OCI-LY7 (cell line): ENCODE data around the gene STAT5B. TPM values are rescaled to one million over a fixed set of nuclear protein-coding genes. Genes with fewer than 3 reads are reported as not detected.
"Not testable (repeated sequence)": the region's sequence is repeated elsewhere in the genome, so short reads cannot be mapped to it uniquely, and the experiment has no call there.

Experiments
- BruUV-seq: library from RNA; stranded (reverse); fragments of 400-500 nt; replicated peaks from 2 replicates; lab custom pipeline; 2021; lab: Mats Ljungman, UMichigan
- CTCF ChIA-PET: fragments of 300-600 bp; sonication (Branson Sonifier 250); formaldehyde crosslinking; loops from one replicate; lab custom pipeline; 2022; ENCODE audit warnings: antibody characterized with exemption; ENCODE audit not compliant: unreplicated experiment; lab: Charles Lee
- POLR2A ChIA-PET: fragments of 300-600 bp; sonication (Branson Sonifier 250); formaldehyde crosslinking; loops from one replicate; lab custom pipeline; 2022; ENCODE audit warnings: antibody characterized with exemption; lab: Charles Lee
- DNase-seq: peaks from one replicate; pipeline ENCODE4 v3.0.0-alpha.2; 2015; ENCODE audit warnings: low spot score
- H2AFZ ChIP-seq: fragments of 200-600 bp; sonication (generic), shearing (Covaris generic); 2 replicates; pipeline ENCODE4 v1.6.1; 2014; ENCODE audit warnings: mild to moderate bottlenecking, antibody characterized with exemption, low read length, moderate library complexity
- H3K27ac ChIP-seq: fragments of 200-600 bp; sonication (generic); 2 replicates; pipeline ENCODE4 v1.5.1; 2014; ENCODE audit warnings: mixed run types, low read depth, mild to moderate bottlenecking, moderate library complexity, low read length, inconsistent platforms; ENCODE audit not compliant: poor library complexity, severe bottlenecking
- H3K36me3 ChIP-seq: fragments of 200-600 bp; sonication (generic); 2 replicates; pipeline ENCODE4 v1.6.1; 2014; ENCODE audit warnings: mild to moderate bottlenecking, antibody characterized with exemption, low read length, moderate library complexity, mixed read lengths; ENCODE audit not compliant: insufficient read depth
- H3K4me1 ChIP-seq: fragments of 200-600 bp; sonication (generic); 2 replicates; pipeline ENCODE4 v1.5.1; 2014; ENCODE audit warnings: mild to moderate bottlenecking, low read length; ENCODE audit not compliant: insufficient read depth, poor library complexity, severe bottlenecking
- H3K4me2 ChIP-seq: fragments of 200-600 bp; sonication (generic); 2 replicates; pipeline ENCODE4 v1.6.1; 2014; ENCODE audit warnings: mild to moderate bottlenecking, low read length
- H3K4me3 ChIP-seq: fragments of 200-600 bp; sonication (generic); 2 replicates; pipeline ENCODE4 v1.5.1; 2014; ENCODE audit warnings: mild to moderate bottlenecking, low read depth, low read length; ENCODE audit not compliant: poor library complexity, severe bottlenecking
- H3K79me2 ChIP-seq: fragments of 200-600 bp; sonication (generic); 2 replicates; pipeline ENCODE4 v1.6.1; 2016; ENCODE audit warnings: low read depth, mild to moderate bottlenecking, low read length, moderate library complexity, mixed read lengths; ENCODE audit not compliant: insufficient read depth
- H3K9me2 ChIP-seq: fragments of 200-600 bp; sonication (generic); 2 replicates; pipeline ENCODE4 v1.6.1; 2016; ENCODE audit warnings: mild to moderate bottlenecking, low read length, mixed read lengths; ENCODE audit not compliant: insufficient read depth
- H3K9me3 ChIP-seq: fragments of 200-600 bp; sonication (generic); 2 replicates; pipeline ENCODE4 v1.6.1; 2014; ENCODE audit warnings: mild to moderate bottlenecking, mixed run types, low read length, mixed read lengths
- H4K20me1 ChIP-seq: fragments of 200-600 bp; sonication (generic); 2 replicates; pipeline ENCODE4 v1.6.1; 2014; ENCODE audit warnings: mild to moderate bottlenecking, antibody characterized with exemption, low read length, moderate library complexity, mixed read lengths; ENCODE audit not compliant: insufficient read depth
- EZH2phosphoT487 ChIP-seq: fragments of 200-600 bp; sonication (generic); IDR thresholded peaks from 2 replicates; pipeline ENCODE4 v1.6.1; 2018; ENCODE audit warnings: low read depth, borderline replicate concordance, mild to moderate bottlenecking, mixed run types, antibody characterized with exemption, low read length, moderate library complexity, mixed read lengths
- intact Hi-C: fragments of 100-400 bp; cut with micrococcal nuclease; formaldehyde crosslinking; loops from one replicate; pipeline ENCODE4 v1.10.0; 2022; ENCODE audit not compliant: unreplicated experiment
- total RNA-seq, 2 experiments: library from RNA; depleted of rRNA in 1 of 2; stranded (reverse); fragments of >200 nt in 1 of 2; shearing (Covaris generic) in 1 of 2; gene quantifications; 2 replicates each; pipeline ENCODE4 v1.2.3, GENCODE V29; 2014 to 2022
- TF ChIP-seq, protein P1 (sequence below): fragments of 200-600 bp; sonication (generic); conservative IDR thresholded peaks from 2 replicates; pipeline ENCODE4 v1.5.1; 2014; ENCODE audit warnings: mild to moderate bottlenecking, antibody characterized with exemption, low read length, moderate library complexity, mixed read lengths

STAT5B gene
- total RNA-seq, 2 experiments from 2014 or later, result 33.3 to 46.7 TPM

DNA sequence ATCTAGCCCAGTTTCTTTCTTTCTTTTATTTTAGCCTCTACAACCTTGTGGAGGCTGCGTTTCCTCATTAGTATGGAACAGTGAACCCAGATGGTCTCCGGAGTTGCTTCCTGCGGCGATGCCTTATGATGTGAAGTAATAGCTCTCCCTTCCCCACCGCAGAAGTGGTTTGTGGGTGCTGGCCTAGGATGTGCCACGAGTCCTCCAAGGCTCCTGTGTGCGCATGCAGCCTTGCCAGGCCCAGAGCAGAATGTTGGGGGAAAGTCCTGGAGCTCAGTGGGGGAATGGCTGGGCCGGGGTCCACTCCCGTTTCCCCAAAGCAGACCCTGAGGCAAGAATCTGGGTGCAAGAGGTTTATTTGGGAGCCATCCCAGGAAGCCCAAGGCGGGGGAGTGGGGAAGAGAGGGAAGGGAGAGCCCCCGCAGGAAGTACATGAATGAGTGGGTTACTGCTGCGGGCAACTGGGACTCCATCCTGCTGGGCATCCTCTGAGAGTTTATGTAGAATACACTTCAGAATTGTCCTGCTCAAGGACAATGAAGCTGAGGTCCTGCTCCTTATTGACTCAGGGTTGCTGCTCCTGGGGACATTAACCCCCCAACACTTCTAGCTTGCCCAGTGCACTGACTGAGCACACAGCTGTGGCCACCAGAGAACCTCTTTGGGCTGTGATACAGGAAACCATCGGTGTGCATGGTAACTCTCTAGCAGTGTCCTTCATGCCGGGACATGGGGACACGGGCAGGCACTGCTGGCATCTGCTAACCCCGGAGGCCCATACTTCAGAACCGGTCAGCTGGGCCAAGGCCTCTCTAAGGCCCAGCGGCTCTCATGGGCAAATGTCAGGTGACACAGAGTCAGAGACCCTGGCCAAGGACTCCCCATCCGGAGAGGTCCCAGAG, 87.2 kb downstream of the STAT5B start:
- H3K9me2 ChIP-seq, result no peaks in the 10 kb centered on the region
- no peak overlapping the region for H3K27ac ChIP-seq
- H3K4me1 ChIP-seq, result peaks cover 17% of the 10 kb centered on the region
- TF ChIP-seq, protein P1, sequence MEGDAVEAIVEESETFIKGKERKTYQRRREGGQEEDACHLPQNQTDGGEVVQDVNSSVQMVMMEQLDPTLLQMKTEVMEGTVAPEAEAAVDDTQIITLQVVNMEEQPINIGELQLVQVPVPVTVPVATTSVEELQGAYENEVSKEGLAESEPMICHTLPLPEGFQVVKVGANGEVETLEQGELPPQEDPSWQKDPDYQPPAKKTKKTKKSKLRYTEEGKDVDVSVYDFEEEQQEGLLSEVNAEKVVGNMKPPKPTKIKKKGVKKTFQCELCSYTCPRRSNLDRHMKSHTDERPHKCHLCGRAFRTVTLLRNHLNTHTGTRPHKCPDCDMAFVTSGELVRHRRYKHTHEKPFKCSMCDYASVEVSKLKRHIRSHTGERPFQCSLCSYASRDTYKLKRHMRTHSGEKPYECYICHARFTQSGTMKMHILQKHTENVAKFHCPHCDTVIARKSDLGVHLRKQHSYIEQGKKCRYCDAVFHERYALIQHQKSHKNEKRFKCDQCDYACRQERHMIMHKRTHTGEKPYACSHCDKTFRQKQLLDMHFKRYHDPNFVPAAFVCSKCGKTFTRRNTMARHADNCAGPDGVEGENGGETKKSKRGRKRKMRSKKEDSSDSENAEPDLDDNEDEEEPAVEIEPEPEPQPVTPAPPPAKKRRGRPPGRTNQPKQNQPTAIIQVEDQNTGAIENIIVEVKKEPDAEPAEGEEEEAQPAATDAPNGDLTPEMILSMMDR, result no peak
- no peak for TF ChIP-seq EZH2phosphoT487
- H3K4me2 ChIP-seq, result no peak overlapping the region
- H3K4me3 ChIP-seq, result no peak overlapping the region
- CTCF ChIA-PET, result no interaction called here
- no peaks in the 10 kb centered on the region for H3K36me3 ChIP-seq
- POLR2A ChIA-PET, result interaction anchor here (0.7 kb wide), 1 partner anchor 133 kb away, joined by 3 read pairs; no protein-coding TSS in a partner anchor
- H2AFZ ChIP-seq, result no peak overlapping the region
- no peaks in the 10 kb centered on the region for H3K9me3 ChIP-seq
- DNase-seq, result no peak
- BruUV-seq, result no TSS peak
- no peaks in the 10 kb centered on the region for H4K20me1 ChIP-seq
- no peaks in the 10 kb centered on the region; the same call in 1 of the 2 replicates for H3K79me2 ChIP-seq
- intact Hi-C loops, result loop anchor here (10.0 kb wide), 1 partner anchor 216 kb away; no protein-coding TSS in a partner anchor

- Histone ChIP-seq H3K36me3 (no peaks in the 10 kb centered on the region), H3K4me3 (no peak overlapping the region), H3K27ac (no peak overlapping the region), H3K4me2 (no peak overlapping the region), H4K20me1 (no peaks in the 10 kb centered on the region), H3K79me2 (no peaks in the 10 kb centered on the region), H2AFZ (no peak overlapping the region), H3K9me3 (no peaks in the 10 kb centered on the region), H3K9me2 (no peaks in the 10 kb centered on the region), H3K4me1 (peaks cover 17% of the 10 kb centered on the region)
- intact Hi-C loops, result loop anchor here (10.0 kb wide), 1 partner anchor 217 kb away; no protein-coding TSS in a partner anchor
- TF ChIP-seq EZH2phosphoT487, result no peak
- TF ChIP-seq, protein P1, result no peak
- BruUV-seq, result no TSS peak
- CTCF ChIA-PET, result no interaction called here
- no peak for DNase-seq
- POLR2A ChIA-PET, result interaction anchor here (0.5 to 1.7 kb wide), 3 partner anchors 8 to 144 kb away, joined by 3 to 6 read pairs (median 4); no protein-coding TSS in a partner anchor
Observed at GRCh38 chr17:42187833-42188232, 88.4 kb downstream of the STAT5B start.

- H3K9me3 ChIP-seq, H2AFZ ChIP-seq, H3K79me2 ChIP-seq, H3K4me2 ChIP-seq, H3K27ac ChIP-seq, H3K9me2 ChIP-seq, BruUV-seq, H3K36me3 ChIP-seq, DNase-seq, H3K4me3 ChIP-seq, POLR2A ChIA-PET, CTCF ChIA-PET, H4K20me1 ChIP-seq: not testable (repeated sequence)
- intact Hi-C loops, result loop anchor here (10.0 kb wide), 1 partner anchor 219 kb away; no protein-coding TSS in a partner anchor
- H3K4me1 ChIP-seq, result peaks cover 21% of the 10 kb centered on the region
Observed at GRCh38 chr17:42186191-42186590, 90.0 kb downstream of the STAT5B start.
